Heart left ventricle (tissue), 16 donors: ENCODE measurements around the gene IFFO2. TPM values are rescaled to one million over a fixed set of nuclear protein-coding genes. Genes with fewer than 3 reads are reported as not detected.
A peak's percentile ranks its signal among the peaks of the same experiment; 100 is the strongest.

Experiments used
- ATAC-seq, 4 donors: fragments of 200-7000 bp; cut with Tn5 transposase; one replicate each; pipeline ENCODE4 v1.9.1; 2020 to 2022; ENCODE audit warnings: moderate library complexity in 4 of 4, mild to moderate bottlenecking in 3 of 4, moderate number of reproducible peaks in 1 of 4
- DNase-seq, 5 donors: peaks; one replicate each; pipeline ENCODE4 v3.0.0-alpha.2; 2020
- H3K27ac ChIP-seq, 12 donors: fragments of 200-600 bp; sonication (generic) in 4 of 12; one replicate each; pipeline versions ENCODE4 v1.5.0 to v1.8.0; 2016 to 2022; ENCODE audit warnings: mild to moderate bottlenecking in 2 of 12
- H3K27me3 ChIP-seq, 9 donors: fragments of 200-600 bp; sonication (generic) in 2 of 9; one replicate each; pipeline versions ENCODE4 v1.5.1 to v1.8.0; 2016 to 2022; ENCODE audit warnings: mild to moderate bottlenecking in 3 of 9
- H3K36me3 ChIP-seq, 9 donors: fragments of 200-600 bp; sonication (generic) in 2 of 9; one replicate each; pipeline versions ENCODE4 v1.5.0 to v1.8.0; 2018 to 2022; ENCODE audit warnings: mild to moderate bottlenecking in 2 of 9
- H3K4me1 ChIP-seq, 12 donors: fragments of 200-600 bp; sonication (generic) in 4 of 12; one replicate each; pipeline versions ENCODE4 v1.5.0 to v1.8.0; 2016 to 2022; ENCODE audit warnings: mild to moderate bottlenecking in 3 of 12
- H3K4me3 ChIP-seq, 12 donors: fragments of 200-600 bp; sonication (generic) in 4 of 12; one replicate each; pipeline versions ENCODE4 v1.5.0 to v1.8.0; 2017 to 2022; ENCODE audit warnings: mild to moderate bottlenecking in 9 of 12, moderate library complexity in 4 of 12
- H3K9me3 ChIP-seq, 12 donors: fragments of 200-600 bp; sonication (generic) in 4 of 12; one replicate each; pipeline versions ENCODE4 v1.5.0 to v1.8.0; 2016 to 2022; ENCODE audit warnings: mild to moderate bottlenecking in 1 of 12
- CTCF ChIP-seq, 12 donors: fragments of 200-600 bp; sonication (generic) in 4 of 12; IDR thresholded peaks; one replicate each; pipeline versions ENCODE4 v1.5.0 to v1.8.0; 2018 to 2022; ENCODE audit warnings: antibody characterized with exemption in 12 of 12, mild to moderate bottlenecking in 5 of 12
- POLR2A ChIP-seq, 2 donors: fragments of 450-650 bp; IDR thresholded peaks; one replicate each; pipeline ENCODE4 v1.6.1; 2017; ENCODE audit warnings: antibody characterized with exemption in 2 of 2, mild to moderate bottlenecking in 2 of 2, moderate library complexity in 2 of 2
- WGBS, 4 donors: extraction: QIAGEN DNeasy Blood & Tissue Kit in 2 of 4; methylation state at CpG; one replicate each; pipeline versions ENCODE4 v1.1.5 to v1.1.7; 2013 to 2018; 5-methylcytosine and 5-hydroxymethylcytosine counted together
- intact Hi-C, 10 donors: fragments of 100-400 bp; cut with DNase I; formaldehyde crosslinking; loops; one replicate each; pipeline versions ENCODE4 v1.11.1 to v1.14.2; 2022
- polyA plus RNA-seq, 2 donors: library from polyadenylated mRNA; stranded (reverse); fragments of 200-250 nt; gene quantifications; one replicate each; pipeline ENCODE4 v1.2.3, GENCODE V29; 2013
- total RNA-seq, 9 donors: library from RNA; depleted of rRNA in 2 of 9; stranded (reverse); fragments of >200 nt in 2 of 9; fragmentation: NEBNext Ultra II Directional in 3 of 9; extraction: Animal tissue kit (Norgen Biotek cat#: 25700) in 3 of 9; gene quantifications; one replicate each; pipeline versions ENCODE4 v1.1.0 to v1.2.4, GENCODE V29; 2016 to 2023
- donor health status: ischemic (EF 13 %, LVEDD 7.1; RV severe dilation, severe dysfunction).
- donor health status: healthy with polysubstance abuse.
- donor health status: DM: no; HTN: yes; CAD: no.
- donor health status: DM: no; HTN: no; CAD: no.
- donor health status: ischemic (EF 25% LVEDD 6.9; RV normal size, moderate dysfunction).
- donor health status: ischemic (EF 25% LVEDD 5.7; RV mildly dilated, moderate dysfunction).
- donor health status: healthy.
- donor health status: DM: yes; HTN: yes; CAD: no.
- donor health status: ischemic (EF 35%, LVEDD 5.7; RV mildly dilated, moderate dysfunction).
- donor health status: nonischemic (EF 11% LVEDD 7.7; RV severe dilation, severe dysfunction).
- donor health status: DM: yes; HTN: yes; CAD: no.
- donor health status: PGD.
- donor health status: ischemic (EF 29% LVEDD 5.4; RV normal size, mild dysfunction).
- donor health status: nonischemic (EF 23%, LVEDD 6.1; RV moderate dilation, normal function).

IFFO2 gene
- total and polyA plus RNA-seq, 11 donors: 2.5 to 9.0 (median 4.9) TPM

GRCh38 chr1:18927082-18927653, 29.3 kb downstream of the IFFO2 start:
- no peak for DNase-seq
- H3K27ac ChIP-seq: peak overlapping the region; percentile 75 to 97 (median 88)
- H3K4me1 ChIP-seq: peaks cover 23 to 67% (median 59%) of the 10 kb centered on the region in 12 donors
- no peak for ATAC-seq
- TF ChIP-seq POLR2A (IDR thresholded peaks at IDR 0.05) (no peak), CTCF (IDR thresholded peaks at IDR 0.05) (no peak)
- no peaks in the 10 kb centered on the region for H3K9me3 ChIP-seq
- peak overlapping the region in 5 of 12 donors; percentile 18 to 46 (median 24) for H3K4me3 ChIP-seq
- intact Hi-C loops: no loop called here
- WGBS, 4 donors: 65 to 85% (median 72%) methylated on average over 12 to 16 of the region's 16 CpGs
- H3K27me3 ChIP-seq: no peaks in the 10 kb centered on the region
- H3K36me3 ChIP-seq: no peaks in the 10 kb centered on the region

- peak overlapping the region in 5 of 12 donors; percentile 18 to 46 (median 24) for H3K4me3 ChIP-seq
- no peaks in the 10 kb centered on the region for H3K27me3 ChIP-seq
- TF ChIP-seq POLR2A (IDR thresholded peaks at IDR 0.05) (peak in 1 of 2 donors; percentile 33), CTCF (IDR thresholded peaks at IDR 0.05) (peak in 2 of 12 donors; percentile 4 to 8)
- intact Hi-C loops: no loop called here
- peaks cover 23 to 74% (median 66%) of the 10 kb centered on the region in 12 donors for H3K4me1 ChIP-seq
- ATAC-seq (peak; percentile 33 to 77 (median 74)), DNase-seq (peak; percentile 78 to 88 (median 85))
- no peaks in the 10 kb centered on the region for H3K36me3 ChIP-seq
- peak overlapping the region; percentile 75 to 97 (median 88) for H3K27ac ChIP-seq
- 36 to 51% (median 43%) methylated on average over 9 to 13 of the region's 13 CpGs for WGBS, 4 donors
- H3K9me3 ChIP-seq: no peaks in the 10 kb centered on the region
Measured at GRCh38 chr1:18926315-18927081, 30.0 kb downstream of the IFFO2 start.

GRCh38 chr1:18925279-18925678, 31.2 kb downstream of the IFFO2 start:
- TF ChIP-seq POLR2A (IDR thresholded peaks at IDR 0.05) (no peak), CTCF (IDR thresholded peaks at IDR 0.05) (no peak)
- H3K36me3 ChIP-seq: peaks cover 0 to 6% (median 3%) of the 10 kb centered on the region in 9 donors
- intact Hi-C loops: loop anchor here in 1 of 10 donors (2.0 kb wide), 1 partner anchor 16 kb away; no protein-coding TSS in a partner anchor
- no peaks in the 10 kb centered on the region for H3K9me3 ChIP-seq
- H3K4me1 ChIP-seq: peaks cover 23 to 80% (median 70%) of the 10 kb centered on the region in 12 donors
- ATAC-seq: no peak
- peak overlapping the region in 6 of 12 donors; percentile 57 to 97 (median 93) for H3K27ac ChIP-seq
- no peaks in the 10 kb centered on the region for H3K27me3 ChIP-seq
- no peak overlapping the region for H3K4me3 ChIP-seq
- 97 to 100% (median 98%) methylated on average over 9 of the region's 9 CpGs for WGBS, 4 donors
- DNase-seq: no peak

GRCh38 chr1:18924221-18924691, 32.2 kb downstream of the IFFO2 start:
- Histone ChIP-seq H3K27me3 (no peaks in the 10 kb centered on the region), H3K36me3 (peaks cover 0 to 14% (median 6%) of the 10 kb centered on the region in 9 donors), H3K4me3 (peak overlapping the region in 2 of 12 donors; percentile 4 to 6), H3K4me1 (peaks cover 23 to 79% (median 64%) of the 10 kb centered on the region in 12 donors), H3K9me3 (no peaks in the 10 kb centered on the region), H3K27ac (peak overlapping the region in 11 of 12 donors; percentile 57 to 97 (median 92))
- intact Hi-C loops: loop anchor here in 3 of 10 donors (2.0 to 5.0 kb wide), 2 partner anchors 17 to 33 kb away; partner anchors contain the start of gene IFFO2 (in 2 of the 3)
- TF ChIP-seq POLR2A (IDR thresholded peaks at IDR 0.05) (no peak), CTCF (IDR thresholded peaks at IDR 0.05) (no peak)
- DNase-seq (no peak), ATAC-seq (no peak)
- WGBS, 4 donors: 47 to 74% (median 58%) methylated on average over 8 to 11 of the region's 11 CpGs
